GM23338 (cell line): ENCODE results near the gene ITIH4. TPM values are rescaled to one million over a fixed set of nuclear protein-coding genes. Genes with fewer than 3 reads are reported as not detected.

Source experiments
- ATAC-seq: fragments of 200-7000 bp; cut with Tn5 transposase; 3 replicates; pipeline ENCODE4 v1.9.1; 2020
- DNase-seq: peaks from one replicate; pipeline ENCODE4 v3.0.0-alpha.2; 2015; ENCODE audit warnings: low spot score
- H2AFZ ChIP-seq: fragments of 200-600 bp; sonication (generic); 2 replicates; pipeline ENCODE4 v1.8.0; 2016; ENCODE audit warnings: antibody characterized with exemption, mild to moderate bottlenecking, moderate library complexity
- H3F3A ChIP-seq: fragments of 200-600 bp; sonication (generic); replicated peaks from 2 replicates; pipeline ENCODE4 v1.8.0; 2017; ENCODE audit warnings: antibody characterized with exemption, mixed run types, low read depth
- H3K27ac ChIP-seq: fragments of 200-600 bp; sonication (generic); 2 replicates; pipeline ENCODE4 v1.6.1; 2016; ENCODE audit warnings: low read depth
- H3K27me3 ChIP-seq: fragments of 200-600 bp; sonication (generic); 2 replicates; pipeline ENCODE4 v1.8.0; 2016; ENCODE audit warnings: mild to moderate bottlenecking, mixed run types, moderate library complexity; ENCODE audit not compliant: insufficient read depth
- H3K36me3 ChIP-seq: fragments of 200-600 bp; sonication (generic); 2 replicates; pipeline ENCODE4 v1.8.0; 2016; ENCODE audit warnings: mild to moderate bottlenecking; ENCODE audit not compliant: insufficient read depth
- H3K4me1 ChIP-seq: fragments of 200-600 bp; sonication (generic); 2 replicates; pipeline ENCODE4 v1.8.0; 2016; ENCODE audit warnings: mild to moderate bottlenecking, moderate library complexity; ENCODE audit not compliant: insufficient read depth
- H3K4me2 ChIP-seq: fragments of 200-600 bp; sonication (generic); 2 replicates; pipeline ENCODE4 v1.7.1; 2017; ENCODE audit warnings: mixed run types
- H3K4me3 ChIP-seq: fragments of 200-600 bp; sonication (generic); 2 replicates; pipeline ENCODE4 v1.6.1; 2016; ENCODE audit warnings: mixed run types
- H3K79me2 ChIP-seq: fragments of 200-600 bp; sonication (generic); replicated peaks from 2 replicates; pipeline ENCODE4 v1.8.0; 2017; ENCODE audit warnings: mild to moderate bottlenecking; ENCODE audit not compliant: insufficient read depth
- H3K9me2 ChIP-seq: fragments of 200-600 bp; sonication (generic); 2 replicates; pipeline ENCODE4 v1.8.0; 2017; ENCODE audit not compliant: insufficient read depth
- H4K20me1 ChIP-seq: fragments of 200-600 bp; sonication (generic); replicated peaks from 2 replicates; pipeline ENCODE4 v1.8.0; 2017; ENCODE audit warnings: mild to moderate bottlenecking; ENCODE audit not compliant: insufficient read depth
- H3K27ac Mint-ChIP-seq: 2 replicates; pipeline ENCODE4 v1.8.0; 2020; ENCODE audit warnings: inconsistent platforms, mild to moderate bottlenecking, moderate library complexity, mixed read lengths
- H3K27me3 Mint-ChIP-seq: 3 replicates; pipeline ENCODE4 v1.8.0; 2022; ENCODE audit warnings: low read depth, mild to moderate bottlenecking, moderate library complexity, mixed read lengths, inconsistent platforms; ENCODE audit not compliant: insufficient read depth, poor library complexity
- H3K36me3 Mint-ChIP-seq: 3 replicates; pipeline ENCODE4 v1.8.0; 2021; ENCODE audit warnings: low read depth, mild to moderate bottlenecking, inconsistent platforms, moderate library complexity, mixed read lengths
- H3K4me1 Mint-ChIP-seq: 3 replicates; pipeline ENCODE4 v1.8.0; 2020; ENCODE audit warnings: mild to moderate bottlenecking, inconsistent platforms, mixed read lengths
- H3K4me3 Mint-ChIP-seq: 3 replicates; pipeline ENCODE4 v1.8.0; 2021; ENCODE audit warnings: moderate library complexity, mild to moderate bottlenecking, inconsistent platforms, mixed read lengths
- H3K9me3 Mint-ChIP-seq: 3 replicates; pipeline ENCODE4 v1.8.0; 2020; ENCODE audit warnings: moderate library complexity, mild to moderate bottlenecking, inconsistent platforms, mixed read lengths
- CREB1 ChIP-seq: fragments of 250-450 bp; sonication (Bioruptor Pico); IDR thresholded peaks from 2 replicates; pipeline ENCODE4 v1.5.0; 2020; ENCODE audit warnings: low read depth, mild to moderate bottlenecking, moderate library complexity
- CTCF ChIP-seq, 2 experiments: fragments of 200-600 bp in 1 of 2; sonication (generic) in 1 of 2; conservative IDR thresholded peaks; 2 replicates each; pipeline versions ENCODE4 v1.5.1 to v1.6.1; 2016 to 2017; ENCODE audit warnings: antibody characterized with exemption in 2 of 2, low read depth in 2 of 2, mild to moderate bottlenecking in 2 of 2, moderate library complexity in 1 of 2
- ETS1 ChIP-seq: IDR thresholded peaks from 2 replicates; pipeline ENCODE4 v1.6.1; 2016; ENCODE audit warnings: antibody characterized with exemption
- EZH2 ChIP-seq: fragments of 200-600 bp; sonication (generic); IDR thresholded peaks from one replicate; pipeline ENCODE4 v1.8.0; 2017; ENCODE audit warnings: antibody characterized with exemption, mild to moderate bottlenecking, low read depth; ENCODE audit not compliant: unreplicated experiment
- POLR2AphosphoS5 ChIP-seq: IDR thresholded peaks from 2 replicates; pipeline ENCODE4 v1.6.1; 2016; ENCODE audit warnings: antibody characterized with exemption, low read depth
- REST ChIP-seq: IDR thresholded peaks from one replicate; pipeline ENCODE4 v1.6.1; 2018; ENCODE audit warnings: antibody characterized with exemption; ENCODE audit not compliant: unreplicated experiment
- STAT1 ChIP-seq: IDR thresholded peaks from one replicate; pipeline ENCODE4 v1.6.1; 2016; ENCODE audit warnings: antibody characterized with exemption; ENCODE audit not compliant: unreplicated experiment
- ZNF114 ChIP-seq: fragments of 250-450 bp; sonication (Bioruptor Pico); IDR thresholded peaks from 2 replicates; pipeline ENCODE4 v1.5.0; 2020; ENCODE audit warnings: mild to moderate bottlenecking, moderate library complexity
- polyA plus RNA-seq: library from polyadenylated mRNA; unstranded; fragments of >200 nt; fragmentation: Nextera tagmentation; extraction: Ambion mirVana; gene quantifications from 2 replicates; pipeline ENCODE4 v1.2.1, GENCODE V29; 2016
- total RNA-seq: library from RNA; depleted of rRNA; stranded (reverse); fragments of >200 nt; shearing (Covaris generic); gene quantifications from 2 replicates; pipeline ENCODE4 v1.2.3, GENCODE V29; 2014

Gene ITIH4
- total and polyA plus RNA-seq, 2 experiments from 2014 or later: 0.82 to 1.4 TPM

GRCh38 chr3:52845691-52846431 is 15.4 kb upstream of the ITIH4 start (continued):
- peak; percentile 47 to 51; a peak in 3 of 4 replicates for TF ChIP-seq CTCF (conservative IDR thresholded peaks at IDR 0.05; ENCODE audit: low read depth in 2 of 2)

GRCh38 chr3:52845157-52845556 is 14.7 kb upstream of the ITIH4 start:
- H3K9me3 Mint-ChIP-seq: no peaks in the 10 kb centered on the region
- ATAC-seq: no peak
- peaks cover 9% of the 10 kb centered on the region for H3K27me3 Mint-ChIP-seq
- no peak overlapping the region for H3K4me3 Mint-ChIP-seq
- no peaks in the 10 kb centered on the region for H3K27me3 ChIP-seq
- no peak overlapping the region for H3K27ac ChIP-seq
- no peak for DNase-seq
- no peaks in the 10 kb centered on the region for H3F3A ChIP-seq
- no peak overlapping the region for H2AFZ ChIP-seq
- 0 out of 2 replicates have a peak, but pooled peaks cover 3% of the 10 kb centered on the region for H3K36me3 ChIP-seq
- no peak for TF ChIP-seq REST
- TF ChIP-seq STAT1: no peak
- no peak for TF ChIP-seq EZH2
- no peak for TF ChIP-seq CREB1 (CRISPR knock-in tag)
- TF ChIP-seq ETS1: no peak
- TF ChIP-seq POLR2AphosphoS5: no peak
- no peak for TF ChIP-seq ZNF114 (CRISPR knock-in tag)
- H3K79me2 ChIP-seq: no peaks in the 10 kb centered on the region
- H3K4me1 Mint-ChIP-seq: peaks cover 11% of the 10 kb centered on the region
- 0 out of 2 replicates have a peak, but pooled peaks cover 4% of the 10 kb centered on the region for H3K4me1 ChIP-seq
- H4K20me1 ChIP-seq: peaks cover 2% of the 10 kb centered on the region; the same call in 1 of the 2 replicates
- no peak overlapping the region for H3K4me3 ChIP-seq
- H3K36me3 Mint-ChIP-seq: peaks cover 36% of the 10 kb centered on the region
- H3K4me2 ChIP-seq: no peak overlapping the region
- no peak overlapping the region for H3K27ac Mint-ChIP-seq
- H3K9me2 ChIP-seq: no peaks in the 10 kb centered on the region
